Prostate gland (tissue), 2 donors: ENCODE measurements around the gene ZDHHC9. TPM values are rescaled to one million over a fixed set of nuclear protein-coding genes. Genes with fewer than 3 reads are reported as not detected.

Experiments
- DNase-seq: peaks from one replicate; pipeline ENCODE4 v3.0.0-alpha.2; 2019; ENCODE audit warnings: low spot score
- H3K27ac ChIP-seq, 2 donors: fragments of 200-600 bp; sonication (generic); 2 replicates each; pipeline ENCODE4 v1.5.1; 2017 to 2019
- H3K27me3 ChIP-seq: fragments of 200-600 bp; sonication (generic); replicated peaks from 2 replicates; pipeline ENCODE4 v1.5.1; 2019; ENCODE audit not compliant: insufficient read depth
- H3K36me3 ChIP-seq, 2 donors: fragments of 200-600 bp; sonication (generic); 1 replicate in 1 of 2; 2 replicates in 1 of 2; pipeline versions ENCODE4 v1.5.1 to v1.8.1; 2017 to 2019
- H3K4me1 ChIP-seq: fragments of 200-600 bp; sonication (generic); replicated peaks from 2 replicates; pipeline ENCODE4 v1.5.1; 2019
- H3K4me3 ChIP-seq, 2 donors: fragments of 200-600 bp; sonication (generic); 2 replicates each; pipeline ENCODE4 v1.5.1; 2017 to 2019
- H3K9me3 ChIP-seq: fragments of 200-600 bp; sonication (generic); 2 replicates; pipeline ENCODE4 v1.5.1; 2017
- CTCF ChIP-seq, 4 experiments: fragments of 200-600 bp in 2 of 4; fragments of 450-650 bp in 2 of 4; sonication (generic) in 2 of 4; IDR thresholded peaks; 1 replicate in 3 of 4; 2 replicates in 1 of 4; pipeline ENCODE4 v1.5.1; 2016 to 2019; ENCODE audit warnings: antibody characterized with exemption in 4 of 4, mild to moderate bottlenecking in 2 of 4, moderate library complexity in 2 of 4
- POLR2A ChIP-seq: fragments of 450-650 bp; IDR thresholded peaks from one replicate; pipeline ENCODE4 v1.6.1; 2016; ENCODE audit warnings: antibody characterized with exemption, mild to moderate bottlenecking
- POLR2AphosphoS5 ChIP-seq: sonication (generic); formaldehyde crosslinking; IDR thresholded peaks from one replicate; pipeline ENCODE4 v1.6.1; 2017; ENCODE audit warnings: antibody characterized with exemption
- WGBS: methylation state at CpG from one replicate; pipeline ENCODE4 v1.1.5; 2018; 5-methylcytosine and 5-hydroxymethylcytosine counted together
- intact Hi-C: fragments of 100-400 bp; cut with DNase I; formaldehyde crosslinking; loops from one replicate; pipeline ENCODE4 v1.14.2; 2022
- total RNA-seq, 2 donors: library from RNA; depleted of rRNA; stranded (reverse); fragments of >200 nt; gene quantifications; one replicate each; pipeline ENCODE4 v1.1.0, GENCODE V29; 2016

ZDHHC9 gene
- total RNA-seq, 2 donors from 2014 or later, result 13.8 to 20.4 TPM

- Histone ChIP-seq H3K4me3 (no peak overlapping the region), H3K27me3 (no peaks in the 10 kb centered on the region), H3K36me3 (no peaks in the 10 kb centered on the region), H3K9me3 (no peaks in the 10 kb centered on the region), H3K27ac (no peak overlapping the region), H3K4me1 (no peaks in the 10 kb centered on the region)
- intact Hi-C loops, result no loop called here
- DNase-seq, result no peak
- TF ChIP-seq POLR2AphosphoS5, result no peak
- no peak for TF ChIP-seq CTCF (IDR thresholded peaks at IDR 0.05)
- no peak for TF ChIP-seq POLR2A
- WGBS, result 100% methylated on average over 3 of the region's 3 CpGs
These were observed 81.2 kb downstream of the ZDHHC9 start for GRCh38 chrX:129762448-129762847.

- no peaks in the 10 kb centered on the region for H3K9me3 ChIP-seq
- H3K27ac ChIP-seq, result no peak overlapping the region
- no peak for DNase-seq
- no peak overlapping the region for H3K4me3 ChIP-seq
- no peaks in the 10 kb centered on the region for H3K36me3 ChIP-seq
- intact Hi-C loops, result no loop called here
- TF ChIP-seq POLR2A, result no peak
- TF ChIP-seq CTCF (IDR thresholded peaks at IDR 0.05), result no peak
- TF ChIP-seq POLR2AphosphoS5, result no peak
- H3K4me1 ChIP-seq, result no peaks in the 10 kb centered on the region
- no peaks in the 10 kb centered on the region for H3K27me3 ChIP-seq
- WGBS, result 96% methylated on average over 4 of the region's 4 CpGs
These were observed 82.1 kb downstream of the ZDHHC9 start for GRCh38 chrX:129761596-129761995.

- intact Hi-C loops, result no loop called here
- no peak for DNase-seq
- no peak overlapping the region for H3K4me3 ChIP-seq
- no peak overlapping the region for H3K27ac ChIP-seq
- TF ChIP-seq CTCF (IDR thresholded peaks at IDR 0.05) (no peak), POLR2A (no peak), POLR2AphosphoS5 (no peak)
- no peaks in the 10 kb centered on the region for H3K4me1 ChIP-seq
- WGBS, result 100% methylated on average over 2 of the region's 6 CpGs
- no peaks in the 10 kb centered on the region for H3K9me3 ChIP-seq
- H3K36me3 ChIP-seq, result no peaks in the 10 kb centered on the region
- H3K27me3 ChIP-seq, result no peaks in the 10 kb centered on the region
These were observed 82.7 kb downstream of the ZDHHC9 start for GRCh38 chrX:129760981-129761380.

- intact Hi-C loops, result no loop called here
- no peak for DNase-seq
- no peak overlapping the region for H3K4me3 ChIP-seq
- no peaks in the 10 kb centered on the region for H3K27me3 ChIP-seq
- TF ChIP-seq POLR2AphosphoS5, result no peak
- TF ChIP-seq POLR2A, result no peak
- 51% methylated on average over 5 of the region's 9 CpGs for WGBS
- no peak overlapping the region for H3K27ac ChIP-seq
- H3K4me1 ChIP-seq, result no peaks in the 10 kb centered on the region
- H3K9me3 ChIP-seq, result no peaks in the 10 kb centered on the region
- no peaks in the 10 kb centered on the region for H3K36me3 ChIP-seq
These were observed 83.5 kb downstream of the ZDHHC9 start for GRCh38 chrX:129760155-129760554.

- no peaks in the 10 kb centered on the region for H3K9me3 ChIP-seq
- H3K36me3 ChIP-seq, result no peaks in the 10 kb centered on the region
- no peaks in the 10 kb centered on the region for H3K4me1 ChIP-seq
- intact Hi-C loops, result no loop called here
- no peak overlapping the region for H3K27ac ChIP-seq
- H3K27me3 ChIP-seq, result no peaks in the 10 kb centered on the region
- no peak overlapping the region for H3K4me3 ChIP-seq
- 57% methylated on average over 10 of the region's 14 CpGs for WGBS
- TF ChIP-seq POLR2A (no peak), CTCF (IDR thresholded peaks at IDR 0.05) (peak in 1 of 4 experiments; percentile 14), POLR2AphosphoS5 (peak; percentile 48)
- DNase-seq, result peak; percentile 33
These were observed 84.1 kb downstream of the ZDHHC9 start for GRCh38 chrX:129759576-129760061.
